HL-60/S4 (cell line): ENCODE data around the gene PSMB11.
"Not testable (repeated sequence)": the region's sequence is repeated elsewhere in the genome, so short reads cannot be mapped to it uniquely, and the experiment has no call there.

Experiments
- in situ Hi-C: fragments of 300-500 bp; cut with MboI; formaldehyde crosslinking; loops from 2 replicates; pipeline ENCODE4 v1.14.3; 2022; ENCODE audit warnings: low sequenced_read_pairs

PSMB11 gene

DNA sequence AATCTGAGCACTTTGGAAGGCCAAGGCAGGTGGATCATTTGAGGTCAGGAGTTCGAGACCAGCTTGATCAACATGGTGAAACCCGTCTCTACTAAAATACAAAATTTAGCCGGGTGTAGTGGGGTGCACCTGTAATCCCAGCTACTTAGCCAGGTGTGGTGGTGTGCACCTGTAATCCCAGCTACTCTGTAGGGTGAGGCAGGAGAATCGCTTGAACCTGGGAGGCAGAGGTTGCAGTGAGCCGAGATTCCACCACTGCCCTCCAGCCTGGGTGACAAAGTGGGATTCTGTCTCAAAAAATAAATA lies 28.3 kb upstream of the PSMB11 start:
- in situ Hi-C loops, result not testable (repeated sequence)

DNA sequence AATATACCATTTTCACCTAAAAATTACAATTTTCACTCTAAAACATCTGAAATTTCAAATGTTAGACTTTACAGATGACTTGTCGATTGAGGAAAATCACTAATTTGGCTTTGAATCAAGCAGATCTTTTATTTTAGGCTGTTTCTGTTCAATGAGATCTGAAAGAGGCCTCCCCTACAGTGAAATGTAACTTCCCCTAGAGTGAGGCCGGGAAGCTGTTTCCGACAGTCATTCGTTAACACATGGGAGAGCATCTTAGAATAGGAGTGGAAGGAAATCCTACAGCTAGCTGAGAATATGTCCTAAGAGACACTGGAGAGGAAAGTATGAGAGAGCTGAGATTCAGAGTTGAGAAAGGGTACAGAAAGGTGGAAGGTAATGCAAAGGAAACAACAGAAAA lies 26.4 kb upstream of the PSMB11 start:
- in situ Hi-C loops, result no loop called here

DNA sequence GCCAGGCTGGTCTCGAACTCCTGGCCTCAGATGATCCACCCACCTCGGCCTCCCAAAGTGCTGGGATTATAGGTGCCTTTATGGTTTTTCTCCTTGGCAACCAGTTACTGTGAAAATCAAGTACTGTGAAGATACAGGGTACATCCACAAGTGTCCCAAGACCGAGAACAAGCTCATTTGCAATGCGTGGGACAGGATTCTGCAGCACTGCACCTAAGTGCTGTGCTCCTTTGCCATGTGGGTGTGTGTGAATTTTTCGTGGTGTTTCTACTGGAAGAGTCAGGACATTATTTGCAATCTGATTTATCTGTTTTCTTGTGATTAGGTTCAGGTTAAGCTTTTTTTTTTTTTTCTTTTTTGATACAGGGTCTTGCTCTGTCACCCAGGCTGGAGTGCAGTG lies 24.9 kb upstream of the PSMB11 start:
- in situ Hi-C loops, result no loop called here

DNA sequence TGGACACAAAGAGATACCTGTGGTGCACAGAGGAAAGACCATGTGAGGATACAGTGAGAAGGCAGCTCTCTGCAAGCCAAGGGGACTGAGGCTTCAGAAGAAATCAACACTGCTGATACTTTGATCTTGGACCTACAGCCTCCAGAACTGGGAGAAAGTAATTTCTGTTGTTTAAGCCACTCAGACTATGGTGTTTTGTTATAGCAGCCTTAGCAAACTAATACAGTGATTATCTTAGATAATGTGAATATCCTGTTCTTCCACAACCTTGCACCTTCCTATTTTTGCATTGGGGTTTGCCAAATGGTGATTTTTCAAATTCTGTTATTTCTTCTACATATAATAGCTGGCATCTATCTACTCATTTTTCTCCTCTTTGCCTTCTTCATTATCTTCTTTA lies 23.9 kb upstream of the PSMB11 start:
- in situ Hi-C loops, result no loop called here

DNA sequence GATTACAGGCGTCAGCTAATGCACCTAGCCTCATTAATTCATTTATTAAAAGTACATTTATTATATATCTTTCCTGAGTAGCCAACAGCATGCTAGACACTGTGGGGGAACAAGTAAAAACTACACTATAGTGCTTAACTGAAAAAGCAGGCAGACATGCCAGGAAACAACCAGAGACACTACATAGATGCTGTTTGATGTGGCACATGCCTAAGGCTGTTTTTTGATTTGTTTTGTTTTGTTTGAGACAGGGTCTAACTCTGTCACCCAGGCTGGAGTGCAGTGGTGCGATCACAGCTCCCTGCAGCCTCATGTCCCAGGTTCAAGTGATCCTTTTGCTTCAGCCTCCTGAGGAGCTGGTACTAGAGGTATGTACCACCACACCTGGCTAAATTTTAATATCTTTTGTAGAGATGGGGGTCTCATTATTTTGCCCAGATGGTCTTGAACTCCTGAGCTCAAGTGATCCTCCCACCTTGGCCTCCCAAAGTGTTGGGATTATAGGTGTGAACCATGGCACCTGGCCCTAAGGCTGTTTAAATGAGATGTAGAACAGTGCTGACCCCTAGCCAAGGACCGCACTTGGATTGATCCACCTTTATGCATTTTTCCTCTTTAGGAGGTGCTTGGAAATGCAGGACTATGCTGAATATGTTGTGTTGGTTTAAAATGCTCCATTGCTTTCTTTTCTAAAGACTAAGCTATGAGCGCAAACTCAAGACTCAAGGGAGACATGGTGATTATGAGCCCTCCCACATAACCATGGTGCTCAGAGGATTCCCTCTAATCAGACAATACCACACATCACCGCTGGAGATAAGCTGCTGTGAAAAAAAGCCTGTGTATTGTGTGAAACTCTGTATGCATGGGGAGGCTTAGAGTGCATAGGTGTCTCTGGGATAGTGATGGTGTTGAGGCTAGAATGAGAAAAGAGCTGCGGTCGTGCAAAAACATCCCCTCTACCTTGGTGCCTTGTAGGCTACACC lies 21.6 kb upstream of the PSMB11 start:
- in situ Hi-C loops, result no loop called here

DNA sequence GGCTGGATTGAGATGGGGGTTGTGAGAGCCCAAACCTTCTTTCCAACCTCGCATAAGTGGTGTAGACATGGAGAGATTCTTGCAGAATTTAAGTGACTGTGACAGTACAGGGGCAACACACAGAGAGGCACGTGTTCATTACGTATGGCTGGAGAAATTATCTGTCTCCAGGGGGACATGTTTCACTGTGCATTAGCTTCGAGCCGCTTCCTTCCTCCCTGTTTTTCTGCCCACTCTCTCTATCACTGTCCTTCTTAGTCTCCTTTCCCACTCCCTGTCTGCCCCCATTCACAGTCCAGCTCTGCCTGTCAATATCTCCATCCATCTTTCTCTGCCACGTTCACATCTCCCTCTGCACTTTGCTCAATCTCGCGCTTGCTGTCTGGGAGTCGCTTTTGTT lies 20.6 kb upstream of the PSMB11 start:
- in situ Hi-C loops, result no loop called here

DNA sequence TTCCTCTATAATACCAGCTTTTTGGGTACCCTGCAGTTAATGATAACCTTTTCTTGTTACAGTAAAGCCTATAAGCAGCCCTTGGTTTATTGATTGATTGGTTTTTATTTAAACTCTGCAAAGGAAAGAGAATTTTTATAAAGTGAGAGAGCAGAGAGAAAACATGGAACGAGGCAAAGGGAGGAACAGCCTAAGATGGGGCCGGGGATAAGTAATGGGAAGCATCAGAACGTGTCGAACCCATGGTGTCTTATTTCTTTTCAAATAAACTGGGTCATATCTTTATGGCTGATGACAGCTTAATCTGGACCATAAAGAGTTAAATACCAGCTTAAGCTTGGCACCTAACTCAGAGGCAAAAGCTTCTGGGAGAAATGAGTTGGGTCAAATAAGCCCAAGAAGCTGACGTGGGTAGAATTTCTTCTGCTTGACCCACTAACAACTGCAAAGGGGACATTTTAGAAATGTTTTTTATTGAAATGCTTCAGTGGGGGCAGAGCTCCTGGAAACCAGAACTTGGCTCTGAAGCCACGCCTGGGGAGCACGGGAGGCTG lies 20.0 kb upstream of the PSMB11 start:
- in situ Hi-C loops, result no loop called here

DNA sequence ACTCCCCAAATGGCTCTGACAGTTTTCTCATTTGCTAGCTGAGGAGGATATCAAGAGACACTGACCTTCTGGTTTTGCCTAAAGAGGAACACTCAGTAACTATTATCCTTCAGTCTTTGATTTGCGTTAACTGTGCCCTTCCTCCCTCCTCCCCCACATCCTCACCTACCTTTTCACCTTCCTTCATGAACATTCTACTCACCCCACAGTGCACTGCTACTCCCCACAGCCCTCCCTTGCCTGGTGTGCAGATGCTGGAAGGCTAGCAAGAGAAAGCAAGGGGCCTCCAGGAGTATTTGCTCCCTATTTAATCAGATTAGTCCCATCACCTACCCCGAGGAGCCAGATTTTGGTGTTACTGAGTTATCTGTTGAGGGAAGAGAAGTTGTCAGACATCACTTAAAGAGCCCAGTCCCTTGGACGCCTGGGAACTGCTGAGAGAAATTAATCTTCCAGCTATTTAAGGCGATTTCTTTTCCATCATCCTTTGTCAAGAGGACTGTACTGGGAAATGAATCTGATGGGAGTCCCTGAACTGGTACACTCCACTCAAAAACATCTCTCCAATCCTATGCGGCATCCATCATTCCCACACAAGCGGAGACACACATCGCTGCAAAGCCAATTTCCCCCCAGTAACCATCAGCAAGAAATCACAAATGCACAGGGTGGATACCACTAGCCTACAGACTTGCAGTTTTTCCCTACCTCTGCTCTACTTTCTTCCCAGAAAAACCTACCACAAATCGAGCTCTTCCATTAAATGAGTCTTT lies 18.8 kb upstream of the PSMB11 start:
- in situ Hi-C loops, result no loop called here

DNA sequence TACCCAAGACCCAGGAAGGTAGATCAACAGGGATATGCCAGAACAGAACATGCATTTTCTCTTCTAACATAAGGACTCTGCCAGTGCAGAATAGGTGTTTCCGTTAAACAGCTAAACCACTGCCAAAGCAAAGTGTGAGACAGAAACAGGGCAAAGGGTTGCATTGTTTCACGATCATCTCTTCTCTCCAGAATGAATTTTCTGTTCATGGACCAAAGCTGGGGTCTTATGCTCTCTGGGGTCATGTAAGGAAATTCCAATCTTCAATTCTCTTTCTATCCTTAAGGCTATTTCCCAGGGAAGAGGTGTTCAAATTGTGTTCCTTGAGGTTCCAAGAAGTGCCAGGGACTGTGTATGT lies 18.2 kb upstream of the PSMB11 start:
- in situ Hi-C loops, result no loop called here

DNA sequence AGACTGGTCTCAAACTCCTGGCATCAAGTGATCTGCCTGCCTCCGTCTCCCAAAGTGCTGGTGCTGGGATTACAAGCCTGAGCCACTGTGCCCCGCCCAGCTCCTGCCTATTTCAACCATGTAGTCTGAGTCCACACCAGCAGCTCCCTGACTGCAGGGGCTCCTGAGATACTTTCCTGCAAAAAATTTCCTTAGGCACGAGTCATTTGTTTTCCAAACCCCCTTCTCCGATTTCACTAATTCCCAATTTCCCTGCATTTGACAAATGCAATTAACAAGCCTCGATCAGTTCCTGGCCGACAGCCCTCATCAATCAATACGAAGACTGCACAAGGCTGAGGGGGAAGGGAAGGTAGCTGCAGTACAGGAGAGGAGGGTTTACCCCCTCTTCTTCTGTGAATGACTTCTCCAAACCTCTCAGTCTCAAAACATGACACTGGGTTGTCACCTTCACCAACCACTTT lies 17.4 kb upstream of the PSMB11 start:
- in situ Hi-C loops, result no loop called here

DNA sequence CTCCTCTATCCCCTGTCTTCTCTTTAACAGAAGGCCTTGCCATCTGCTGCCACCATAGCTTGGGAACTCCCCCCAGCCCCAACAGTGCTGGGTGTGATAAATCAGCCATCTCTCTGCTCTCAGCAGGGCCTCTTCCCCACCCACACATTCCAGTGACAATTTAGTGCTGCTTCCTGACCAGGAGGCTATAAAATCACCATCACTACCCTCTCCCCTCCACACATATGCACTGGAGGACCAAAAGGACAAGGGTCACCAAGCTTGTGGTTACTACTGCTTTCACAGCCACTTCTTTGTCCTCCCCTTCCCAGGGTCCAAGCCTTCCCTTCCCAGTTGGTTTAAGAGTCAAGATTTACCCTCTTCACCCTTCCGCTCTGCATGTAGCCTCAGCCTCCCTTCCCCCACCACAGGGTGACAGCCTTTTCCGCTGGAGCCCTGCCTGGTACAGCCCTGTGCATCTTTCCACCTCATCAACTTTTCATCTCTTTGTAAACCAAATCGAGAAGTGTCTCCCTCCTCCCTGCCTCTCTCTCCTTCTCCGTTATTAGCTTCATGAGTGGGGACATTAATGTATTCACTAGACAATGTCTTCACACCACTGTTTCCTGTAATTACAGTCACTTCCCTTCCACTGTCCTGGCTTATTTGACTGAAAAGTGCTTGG lies 16.7 kb upstream of the PSMB11 start:
- in situ Hi-C loops, result no loop called here

DNA sequence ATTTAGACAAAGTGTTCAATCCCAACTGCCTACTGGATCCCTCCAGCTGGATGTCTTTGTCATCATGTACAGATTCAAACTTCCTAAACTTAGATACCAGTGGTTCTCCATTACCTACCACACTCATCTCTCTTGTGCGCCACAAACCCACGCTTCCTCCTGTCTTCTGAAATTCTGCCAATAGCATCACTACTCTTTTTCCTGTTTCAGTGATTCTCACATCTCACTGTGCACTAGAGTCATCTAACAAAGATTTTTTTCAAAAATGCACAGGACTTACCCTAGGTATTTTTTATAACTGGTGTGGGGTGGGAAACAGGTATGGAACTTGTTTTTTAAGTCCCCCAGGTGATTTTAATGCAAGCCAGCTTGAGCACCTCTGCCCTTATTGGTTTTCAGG lies 13.2 kb upstream of the PSMB11 start:
- in situ Hi-C loops, result no loop called here

DNA sequence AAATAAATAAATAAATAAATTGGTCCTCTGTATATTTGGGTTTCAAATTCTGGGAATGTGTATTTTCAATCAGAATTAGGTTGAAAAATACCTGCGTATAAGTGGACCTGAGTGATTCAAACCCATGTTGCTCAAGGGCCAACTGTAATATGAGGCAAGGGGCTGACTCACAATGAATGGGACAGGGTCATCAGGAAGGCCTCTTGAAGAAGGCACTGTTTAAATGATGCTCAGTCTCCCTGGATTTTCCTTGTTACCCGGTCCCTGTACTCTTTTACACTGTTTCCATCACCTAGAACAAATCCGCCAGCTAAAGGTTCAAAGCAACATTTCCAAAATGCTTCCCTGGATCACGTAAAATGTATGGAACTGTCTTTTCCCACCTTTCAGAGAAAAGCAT lies 11.1 kb upstream of the PSMB11 start:
- in situ Hi-C loops, result no loop called here

DNA sequence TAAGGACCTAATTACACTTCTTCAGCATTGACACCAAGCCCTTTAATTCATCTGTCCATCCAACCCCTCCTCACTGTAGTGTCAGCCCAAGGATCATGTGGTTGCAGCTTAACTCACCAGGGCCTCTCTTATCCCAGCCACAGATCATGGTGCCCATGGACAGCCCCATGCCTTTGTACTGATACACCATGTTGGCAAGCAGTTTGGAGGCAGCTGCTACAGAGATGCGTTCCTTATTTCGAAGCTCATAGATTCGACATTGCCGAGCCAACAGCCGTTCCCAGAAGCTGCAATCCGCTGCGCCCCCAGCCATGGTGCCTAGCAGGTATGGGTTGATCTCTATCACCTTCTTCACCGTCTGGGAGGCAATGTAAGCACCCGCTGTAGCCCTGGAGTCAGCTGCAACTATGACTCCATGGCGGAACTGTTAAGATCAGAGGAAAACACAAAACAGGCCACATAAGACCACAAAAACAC lies 8.7 kb upstream of the PSMB11 start:
- in situ Hi-C loops, result no loop called here

DNA sequence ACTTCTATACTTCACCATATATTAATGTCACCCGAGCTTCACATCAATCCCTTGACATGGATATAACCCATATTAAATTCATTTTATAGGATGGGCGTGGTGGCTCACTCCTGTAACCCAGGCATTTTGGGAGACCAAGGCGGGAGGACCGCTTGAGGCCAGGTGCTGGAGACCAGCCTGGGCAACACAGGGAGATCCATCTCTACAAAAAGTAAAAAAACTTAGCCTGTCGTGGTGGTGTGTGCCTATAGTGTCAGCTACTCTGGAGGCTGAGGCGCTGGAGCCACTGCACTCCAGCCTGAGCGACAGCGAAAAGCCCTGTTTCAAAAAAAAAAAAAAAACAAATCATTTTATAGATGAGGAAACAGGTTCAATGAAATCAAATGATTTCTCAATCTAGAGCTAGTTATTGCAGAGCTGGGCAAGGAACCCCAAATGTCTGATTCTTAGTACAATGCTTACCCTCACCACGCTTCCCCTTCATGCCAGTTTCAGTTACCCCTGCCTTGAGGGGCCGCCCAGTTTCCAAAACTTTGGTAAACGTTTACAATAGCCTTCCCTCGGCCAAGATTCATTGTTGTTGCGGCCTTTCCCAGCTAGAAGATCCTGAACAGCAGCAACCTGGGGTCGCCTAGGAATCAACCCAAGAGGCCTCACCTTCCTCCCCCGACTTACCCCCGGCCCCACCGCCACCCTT lies 8.1 kb upstream of the PSMB11 start:
- in situ Hi-C loops, result no loop called here

DNA sequence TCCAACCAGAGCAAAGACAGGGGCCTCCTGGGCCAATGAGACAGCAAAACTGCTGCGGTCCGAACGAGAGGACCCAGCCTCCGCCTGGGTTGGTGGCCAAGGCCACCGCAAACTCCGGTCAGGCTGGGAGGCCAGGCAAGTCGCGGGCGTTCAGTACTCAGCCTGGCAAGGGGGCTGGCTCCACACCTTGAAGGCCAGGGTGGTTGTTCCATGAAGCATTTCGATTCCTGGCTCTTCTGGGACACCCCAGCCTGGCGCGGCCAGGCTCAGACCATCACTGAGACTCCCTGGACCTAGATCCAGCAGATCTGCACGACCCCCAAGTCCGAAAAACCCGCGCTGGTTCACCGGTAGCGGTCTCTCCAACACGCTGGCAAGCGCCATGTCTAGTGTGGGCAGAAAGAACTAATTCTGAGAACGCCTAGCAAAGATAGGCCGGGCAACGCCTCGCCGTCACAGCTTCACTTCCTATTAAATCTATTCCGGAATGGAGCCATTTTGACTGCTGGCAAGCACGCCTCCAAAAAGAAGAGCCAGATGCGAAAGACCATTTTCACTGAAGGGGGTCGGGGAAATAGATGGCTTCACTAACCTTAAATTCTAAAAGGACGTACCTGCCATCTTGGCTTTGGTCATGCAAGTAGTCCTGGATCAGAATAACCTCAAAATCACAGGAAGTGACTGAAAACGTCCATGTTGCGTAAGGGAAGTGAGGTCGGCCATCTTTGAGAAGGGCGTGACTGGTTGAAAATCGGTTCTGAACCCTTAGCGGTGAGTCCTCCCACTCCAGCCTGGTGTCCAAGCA lies 7.3 kb upstream of the PSMB11 start, which contains the start of gene PSMB5:
PSMB5 (minus strand) TSS at position 403 of the 805 bp plus-strand sequence; CDS start at position 384, 19 bp downstream.
- in situ Hi-C loops, result no loop called here

DNA sequence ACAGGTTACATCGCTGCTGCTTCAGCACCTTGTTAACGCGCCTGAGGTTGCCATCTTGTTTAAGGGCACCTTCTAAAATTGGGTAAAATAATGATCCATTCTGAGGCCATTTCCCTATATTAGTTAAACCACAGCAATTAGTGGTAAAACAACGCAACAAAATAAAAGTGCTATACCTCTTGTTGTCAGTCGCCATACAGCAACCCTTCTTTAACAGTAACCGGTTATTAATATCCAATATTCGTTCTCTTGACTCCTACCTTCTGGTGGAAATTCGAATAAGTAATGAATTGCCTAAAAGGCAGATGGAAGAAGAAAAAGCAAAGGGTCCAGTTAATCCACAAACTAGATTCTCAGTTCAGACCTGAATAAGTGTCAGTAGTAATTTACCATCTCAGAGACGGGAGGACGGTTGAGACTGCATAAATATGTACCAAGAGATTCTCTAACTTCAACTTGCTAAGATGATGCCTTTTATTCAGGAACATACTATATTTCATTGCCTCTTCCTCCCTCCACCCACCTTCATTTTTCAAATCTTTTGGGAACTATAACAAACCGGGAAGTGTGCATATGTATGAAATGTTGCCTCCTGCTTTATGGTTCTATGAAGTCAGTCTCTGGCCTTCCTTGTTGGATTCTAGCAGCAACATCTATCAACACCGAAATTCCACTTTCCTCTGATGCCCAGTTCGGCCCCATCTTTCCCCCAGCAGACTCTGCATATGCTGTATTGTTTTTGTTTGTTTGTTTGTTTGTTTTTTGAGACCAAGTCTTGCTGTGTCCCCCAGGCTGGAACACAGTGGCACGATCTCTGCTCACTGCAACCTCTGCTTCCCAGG lies 6.5 kb upstream of the PSMB11 start:
- in situ Hi-C loops, result no loop called here

DNA sequence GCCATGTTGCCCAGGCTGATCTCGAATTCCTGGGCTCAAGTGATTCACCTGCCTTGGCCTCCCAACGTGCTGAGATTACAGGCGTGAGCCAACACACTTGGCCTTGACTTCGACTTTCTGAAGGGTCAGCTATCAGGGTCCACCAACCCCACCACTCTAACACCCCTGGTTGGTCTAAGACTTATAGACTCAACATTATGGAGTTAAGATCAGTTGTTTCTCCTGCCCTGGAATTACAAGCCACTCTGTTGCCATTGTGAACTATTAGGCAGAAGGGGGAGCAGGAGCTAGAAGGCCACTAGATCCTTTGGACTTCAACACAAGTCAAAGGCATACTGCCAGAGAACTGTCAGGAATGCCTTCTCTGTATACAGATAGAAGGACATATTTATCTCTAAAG lies 1.9 kb upstream of the PSMB11 start:
- in situ Hi-C loops, result no loop called here

DNA sequence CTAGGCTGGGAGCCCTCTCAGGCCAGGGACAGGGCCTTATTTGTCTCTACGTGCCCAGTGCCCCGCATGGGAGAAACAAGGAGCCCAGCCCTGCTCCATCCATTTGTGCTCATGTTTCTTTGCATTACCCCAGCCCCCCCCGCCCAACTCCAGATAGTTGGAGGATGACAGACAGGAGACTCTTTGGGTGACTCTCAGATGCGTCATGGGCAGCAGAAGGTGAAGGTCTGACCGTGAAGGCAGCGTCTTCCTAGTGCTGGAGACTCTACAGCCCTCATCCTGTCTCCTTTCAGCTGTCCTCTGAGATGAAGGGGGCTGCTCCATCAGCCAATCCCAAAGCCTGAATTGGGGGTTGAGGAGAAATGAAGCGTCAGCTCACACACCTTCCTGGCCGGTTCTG lies 283 bp upstream of the PSMB11 start:
- in situ Hi-C loops, result no loop called here
